Esophagus muscularis mucosa (tissue), 3 donors: ENCODE measurements around the gene NKAIN2.

Source experiments
- EP300 ChIP-seq: sonication (generic); formaldehyde crosslinking; IDR thresholded peaks from one replicate; pipeline ENCODE4 v1.6.1; 2017; ENCODE audit warnings: antibody characterized with exemption
- TF ChIP-seq, protein P1 (sequence below), 3 experiments: fragments of 200-600 bp in 2 of 3; fragments of 450-650 bp in 1 of 3; sonication (generic) in 2 of 3; IDR thresholded peaks; one replicate each; pipeline ENCODE4 v1.5.1; 2017 to 2019; ENCODE audit warnings: antibody characterized with exemption in 3 of 3, mild to moderate bottlenecking in 2 of 3, moderate library complexity in 1 of 3

DNA sequence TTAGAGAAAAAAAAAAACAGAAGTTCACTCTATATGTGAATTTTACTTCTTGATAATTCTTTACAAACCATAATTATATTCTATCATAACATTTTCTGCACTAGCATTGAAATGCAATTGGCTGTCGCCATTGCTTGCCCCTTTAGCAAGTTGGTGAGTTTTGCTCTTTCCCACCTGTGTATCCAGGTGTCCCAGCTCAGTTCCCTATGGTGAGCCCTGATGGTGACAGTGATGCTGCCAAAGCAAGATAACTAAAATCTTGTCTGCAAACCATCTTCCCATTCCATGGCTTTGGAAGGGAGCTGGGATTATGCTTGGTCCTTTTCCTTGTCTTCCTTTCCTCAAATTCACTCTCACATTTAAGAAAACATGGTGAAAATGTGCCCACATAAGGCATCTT is 429.6 kb downstream of the NKAIN2 start:
- TF ChIP-seq, protein P1, sequence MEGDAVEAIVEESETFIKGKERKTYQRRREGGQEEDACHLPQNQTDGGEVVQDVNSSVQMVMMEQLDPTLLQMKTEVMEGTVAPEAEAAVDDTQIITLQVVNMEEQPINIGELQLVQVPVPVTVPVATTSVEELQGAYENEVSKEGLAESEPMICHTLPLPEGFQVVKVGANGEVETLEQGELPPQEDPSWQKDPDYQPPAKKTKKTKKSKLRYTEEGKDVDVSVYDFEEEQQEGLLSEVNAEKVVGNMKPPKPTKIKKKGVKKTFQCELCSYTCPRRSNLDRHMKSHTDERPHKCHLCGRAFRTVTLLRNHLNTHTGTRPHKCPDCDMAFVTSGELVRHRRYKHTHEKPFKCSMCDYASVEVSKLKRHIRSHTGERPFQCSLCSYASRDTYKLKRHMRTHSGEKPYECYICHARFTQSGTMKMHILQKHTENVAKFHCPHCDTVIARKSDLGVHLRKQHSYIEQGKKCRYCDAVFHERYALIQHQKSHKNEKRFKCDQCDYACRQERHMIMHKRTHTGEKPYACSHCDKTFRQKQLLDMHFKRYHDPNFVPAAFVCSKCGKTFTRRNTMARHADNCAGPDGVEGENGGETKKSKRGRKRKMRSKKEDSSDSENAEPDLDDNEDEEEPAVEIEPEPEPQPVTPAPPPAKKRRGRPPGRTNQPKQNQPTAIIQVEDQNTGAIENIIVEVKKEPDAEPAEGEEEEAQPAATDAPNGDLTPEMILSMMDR (IDR thresholded peaks at IDR 0.05): no peak
- no peak for TF ChIP-seq EP300
